ENCODE measurements around the gene XXYLT1.

The XXYLT1 gene

DNA sequence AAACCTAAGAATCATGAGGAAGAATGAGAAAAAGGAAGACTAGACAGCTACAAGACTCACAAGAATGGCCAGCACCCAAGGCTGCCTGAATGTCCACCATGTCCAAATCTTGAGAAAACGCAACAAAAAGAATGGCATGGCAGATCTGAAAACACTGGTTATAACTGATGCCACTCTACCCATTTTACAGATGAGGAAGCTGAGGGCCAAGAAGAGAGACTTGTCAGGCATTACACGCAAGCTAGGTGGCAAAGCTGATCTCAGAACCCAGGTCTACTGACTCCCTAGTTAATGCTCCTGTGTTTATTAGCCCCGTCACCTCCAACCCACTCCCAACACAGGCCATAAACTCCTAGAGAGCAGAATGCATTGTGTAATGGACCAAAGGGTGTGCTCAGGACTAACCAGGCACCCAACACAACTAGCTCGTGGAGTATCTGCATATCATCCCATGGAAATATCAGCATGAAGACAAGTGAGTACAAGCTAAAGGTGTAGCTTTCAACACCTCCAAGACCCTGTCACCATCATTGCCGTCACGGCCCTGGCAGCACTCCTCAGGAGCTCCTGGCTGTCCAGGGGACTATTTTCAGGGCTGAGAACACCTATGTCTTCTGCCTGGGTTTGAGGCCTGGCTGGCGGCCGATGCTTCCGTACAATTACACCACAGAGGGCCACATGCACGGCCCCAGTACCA, 111.7 kb downstream of the XXYLT1 start:
- peak overlapping the region; percentile 13 for H3K27ac Mint-ChIP-seq
- ATAC-seq, result no peak

DNA sequence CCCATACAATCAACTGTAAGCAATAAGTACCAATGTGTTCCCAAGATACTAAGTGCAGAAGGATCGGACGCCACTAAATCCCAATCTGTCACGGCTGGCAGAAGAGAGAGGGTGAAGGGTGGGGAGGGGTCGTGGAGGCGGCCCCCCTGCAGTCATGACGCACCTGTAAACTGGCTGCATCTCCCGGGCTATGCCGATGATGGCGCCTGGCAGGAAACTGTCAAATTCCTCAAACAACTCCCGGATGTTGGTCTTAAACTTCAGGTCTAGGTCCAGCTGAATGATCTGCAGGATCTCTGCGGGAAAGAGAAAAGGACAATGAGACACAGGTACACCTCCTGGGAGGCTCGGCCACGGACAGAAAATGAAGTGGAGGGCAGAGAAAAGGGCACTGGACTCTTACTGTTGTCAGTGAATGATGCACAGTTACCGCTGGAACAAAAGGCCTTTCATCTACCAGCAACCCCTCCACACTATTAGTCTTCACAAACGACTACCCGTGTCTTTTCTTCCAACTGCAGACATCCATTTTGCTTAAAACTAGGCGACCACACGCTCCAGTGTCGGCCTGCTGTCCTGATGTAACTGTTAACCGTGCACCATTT, 114.6 kb downstream of the XXYLT1 start:
- ATAC-seq, result no peak
- Mint-ChIP-seq H3K4me3 (no peak overlapping the region), H3K9me3 (no peaks in the 10 kb centered on the region), H3K36me3 (no peaks in the 10 kb centered on the region), H3K4me1 (peaks cover 14% of the 10 kb centered on the region), H3K27ac (no peak overlapping the region)
- DNase-seq (ENCODE audit: low spot score in 2 of 2), result no peak

More for the DNA sequence above, 111.7 kb downstream of the XXYLT1 start:
- Mint-ChIP-seq H3K4me3 (no peak overlapping the region), H3K36me3 (no peaks in the 10 kb centered on the region), H3K4me1 (peaks cover 33% of the 10 kb centered on the region), H3K9me3 (no peaks in the 10 kb centered on the region)
- no peak for DNase-seq (ENCODE audit: low spot score in 2 of 2)

DNA sequence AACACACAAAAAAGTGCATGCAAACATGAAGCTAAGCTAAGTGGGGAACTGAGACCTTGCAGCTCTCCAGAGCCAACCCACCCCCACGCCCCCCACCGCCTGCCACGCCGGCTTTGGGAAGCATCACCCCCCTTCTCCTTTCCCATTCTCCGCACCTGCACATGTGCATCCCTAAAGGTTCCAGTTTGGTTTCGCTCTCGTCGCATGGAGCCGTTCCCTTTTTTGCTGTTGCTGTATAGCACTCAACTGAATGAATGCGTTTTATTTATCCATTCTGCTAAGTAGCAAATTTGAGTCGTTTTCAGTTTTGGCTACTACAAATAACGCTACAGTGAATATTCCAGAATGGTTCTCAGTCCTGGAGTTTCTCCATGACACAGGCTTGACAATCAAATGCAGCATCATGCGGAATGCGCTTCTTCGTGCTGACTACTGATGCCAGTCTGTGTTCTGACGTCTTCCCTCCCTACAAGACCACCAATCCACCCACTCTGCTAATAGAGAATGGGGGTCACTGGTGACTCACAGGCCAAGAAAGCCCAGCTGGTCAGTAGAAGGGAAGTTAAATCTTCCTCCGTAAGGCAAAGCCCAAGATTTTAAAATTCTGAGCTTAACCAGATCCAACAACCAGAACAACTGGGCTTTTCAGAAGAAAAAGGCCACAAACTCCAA, 115.3 kb downstream of the XXYLT1 start:
- H3K4me3 Mint-ChIP-seq, result no peak overlapping the region
- no peak for ATAC-seq

DNA sequence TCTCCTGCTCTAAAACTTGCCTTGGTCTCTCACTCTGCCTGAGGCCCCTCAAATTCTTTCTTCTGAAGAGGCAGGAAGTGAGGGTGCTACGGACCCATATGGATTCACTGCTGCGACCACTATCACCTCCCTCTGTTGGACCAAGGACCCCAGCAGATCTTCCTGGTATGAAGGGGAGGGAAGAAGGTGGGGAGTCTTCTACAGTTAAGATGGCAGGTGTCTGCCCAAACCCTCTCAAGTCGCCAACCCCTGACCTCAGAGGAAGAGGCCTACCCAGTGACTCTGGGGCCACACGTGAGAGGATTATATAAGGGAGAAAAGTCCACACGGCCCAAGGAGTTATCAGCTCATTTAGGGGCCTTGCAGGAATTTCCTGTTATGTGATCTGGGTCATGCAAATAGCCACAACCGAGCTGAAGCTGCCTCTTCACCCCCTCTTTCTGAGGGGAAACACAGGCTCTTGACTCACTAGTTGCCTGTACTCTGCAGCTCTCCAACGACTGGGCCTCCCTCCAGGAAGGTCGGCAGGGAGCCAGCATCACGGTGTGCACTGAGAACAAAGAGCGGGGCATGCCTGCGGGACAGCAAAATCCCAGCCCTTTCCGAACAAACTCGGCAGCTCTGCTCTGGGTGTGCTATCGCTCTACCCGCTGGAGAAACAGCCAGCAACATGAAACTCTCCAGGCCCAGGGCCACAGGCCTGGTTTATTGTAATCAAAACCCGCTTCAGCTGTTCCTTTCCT, 116.0 kb downstream of the XXYLT1 start:
- H3K36me3 Mint-ChIP-seq, result no peaks in the 10 kb centered on the region
- no peak for DNase-seq (ENCODE audit: low spot score in 2 of 2)
- peak overlapping the region; percentile 74 for H3K27ac Mint-ChIP-seq
- peaks cover 25% of the 10 kb centered on the region for H3K4me1 Mint-ChIP-seq
- H3K9me3 Mint-ChIP-seq, result no peaks in the 10 kb centered on the region
- H3K4me3 Mint-ChIP-seq, result no peak overlapping the region
- ATAC-seq, result peak; percentile 58

More for the DNA sequence above, 115.3 kb downstream of the XXYLT1 start:
- no peak for DNase-seq (ENCODE audit: low spot score in 2 of 2)
- H3K9me3 Mint-ChIP-seq, result no peaks in the 10 kb centered on the region
- peaks cover 17% of the 10 kb centered on the region for H3K4me1 Mint-ChIP-seq
- no peaks in the 10 kb centered on the region for H3K36me3 Mint-ChIP-seq
- no peak overlapping the region for H3K27ac Mint-ChIP-seq

DNA sequence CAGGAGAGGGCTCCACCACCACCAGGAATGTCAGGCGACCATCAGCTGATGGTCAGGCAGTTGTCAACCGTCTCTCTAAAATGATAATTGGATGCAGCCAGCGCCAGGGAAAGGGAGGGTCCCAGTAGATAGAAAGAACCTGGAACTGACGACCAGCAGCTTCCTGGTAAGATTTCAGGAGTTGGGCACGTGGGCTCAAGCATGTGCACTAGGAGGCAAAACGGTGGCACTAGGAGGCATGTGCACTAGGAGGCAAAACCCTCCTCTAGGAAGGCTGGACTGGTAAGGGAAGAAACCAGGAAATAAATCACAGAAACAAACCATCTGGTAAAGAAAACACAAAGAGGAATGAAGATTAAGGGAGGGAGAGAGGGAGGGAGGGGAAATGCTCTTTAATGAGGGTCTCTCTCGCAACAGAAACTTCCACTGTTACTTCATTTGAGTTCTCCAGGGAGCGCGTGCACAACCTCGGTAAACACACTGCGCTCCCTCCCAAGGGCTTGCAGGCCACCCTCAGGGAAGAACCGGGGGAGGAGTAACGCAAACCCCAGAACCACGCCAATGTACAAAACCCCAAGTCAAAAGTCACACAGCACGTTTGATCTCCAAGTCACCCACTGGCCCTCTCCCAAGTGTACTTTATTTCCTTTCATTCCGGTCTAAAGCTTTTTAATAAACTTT, 116.7 kb downstream of the XXYLT1 start:
- Mint-ChIP-seq H3K9me3 (no peaks in the 10 kb centered on the region), H3K4me1 (peaks cover 25% of the 10 kb centered on the region), H3K36me3 (no peaks in the 10 kb centered on the region), H3K27ac (peak overlapping the region; percentile 74), H3K4me3 (no peak overlapping the region)
- no peak for ATAC-seq
- no peak for DNase-seq (ENCODE audit: low spot score in 2 of 2)

DNA sequence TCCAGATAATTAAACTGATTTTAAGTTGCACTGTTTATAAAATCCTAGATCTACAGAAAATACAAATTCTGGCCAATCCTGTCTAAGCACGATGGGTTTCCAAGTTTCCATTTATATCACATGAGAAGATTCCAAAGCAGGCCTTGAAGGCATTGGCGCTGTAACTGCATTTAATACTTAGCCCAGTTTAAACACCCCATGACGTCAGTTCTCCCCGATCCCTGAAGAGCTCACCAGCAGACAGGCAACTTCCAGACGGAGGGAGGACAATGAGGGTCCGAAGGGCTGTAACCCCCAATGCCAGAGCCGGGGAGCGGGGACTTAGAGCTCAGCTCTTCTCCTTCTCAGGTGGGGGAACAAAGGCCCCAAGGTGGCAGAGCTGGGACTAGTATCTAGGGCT, 117.3 kb downstream of the XXYLT1 start:
- Mint-ChIP-seq H3K36me3 (no peaks in the 10 kb centered on the region), H3K4me3 (no peak overlapping the region), H3K4me1 (peaks cover 25% of the 10 kb centered on the region), H3K27ac (peak overlapping the region; percentile 74), H3K9me3 (no peaks in the 10 kb centered on the region)
- ATAC-seq (no peak), DNase-seq (ENCODE audit: low spot score in 2 of 2) (no peak)

DNA sequence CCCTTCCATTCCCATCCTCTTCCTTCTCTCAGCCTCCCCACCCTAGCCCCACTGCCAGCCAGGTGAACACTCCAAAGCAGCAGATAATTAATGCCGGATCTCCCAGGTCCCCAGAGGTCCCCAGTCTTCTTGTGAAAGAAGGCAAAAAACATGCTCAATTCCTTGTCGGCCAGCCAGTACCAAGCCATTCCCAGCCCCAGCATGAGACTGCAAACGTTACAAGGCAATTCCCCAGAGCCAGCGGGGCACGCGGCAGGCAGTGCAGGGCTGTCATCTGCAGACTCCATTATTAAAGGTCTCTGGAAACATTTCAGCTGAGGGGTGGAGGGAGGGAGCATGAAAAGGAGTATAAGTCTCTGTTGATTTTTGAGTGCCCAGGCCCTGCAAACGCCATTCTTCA, 117.8 kb downstream of the XXYLT1 start:
- no peak for DNase-seq (ENCODE audit: low spot score in 2 of 2)
- H3K36me3 Mint-ChIP-seq, result no peaks in the 10 kb centered on the region
- peaks cover 27% of the 10 kb centered on the region for H3K4me1 Mint-ChIP-seq
- no peak for ATAC-seq
- no peak overlapping the region for H3K4me3 Mint-ChIP-seq
- no peaks in the 10 kb centered on the region for H3K9me3 Mint-ChIP-seq
- peak overlapping the region; percentile 52 for H3K27ac Mint-ChIP-seq

DNA sequence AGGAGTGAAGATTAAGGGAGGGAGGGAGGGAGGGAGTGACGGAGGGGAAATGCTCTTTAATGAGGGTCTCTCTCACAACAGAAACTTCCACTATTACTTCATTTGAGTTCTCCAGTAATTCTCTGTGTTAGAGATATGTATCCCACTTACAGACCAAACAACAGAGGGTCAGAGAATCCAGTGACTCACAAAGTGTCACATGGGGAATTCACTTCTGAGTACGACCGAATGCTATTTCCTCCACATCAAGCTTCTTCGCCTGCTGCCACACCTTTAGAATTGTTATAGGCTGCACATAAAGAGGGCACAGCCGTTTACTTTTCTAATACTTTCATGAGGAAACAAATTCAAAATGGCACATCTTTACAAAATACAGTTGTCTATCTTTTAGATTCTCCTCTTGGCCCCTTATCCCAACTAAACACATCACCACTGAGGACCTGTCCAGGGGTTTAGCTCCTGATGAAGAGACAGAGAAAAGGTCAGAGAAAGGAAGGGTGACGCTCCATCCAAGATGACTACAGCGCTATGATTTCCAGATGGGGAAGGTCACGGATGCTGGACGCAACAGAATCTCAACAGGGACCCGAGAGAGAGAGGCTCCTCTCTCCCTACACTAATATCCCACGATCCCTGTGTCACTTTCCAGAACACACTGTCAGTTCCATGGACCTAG, 119.0 kb downstream of the XXYLT1 start:
- H3K4me3 Mint-ChIP-seq, result no peak overlapping the region
- no peak overlapping the region for H3K27ac Mint-ChIP-seq
- no peaks in the 10 kb centered on the region for H3K9me3 Mint-ChIP-seq
- peaks cover 34% of the 10 kb centered on the region for H3K4me1 Mint-ChIP-seq
- ATAC-seq, result no peak
- no peaks in the 10 kb centered on the region for H3K36me3 Mint-ChIP-seq
- no peak for DNase-seq (ENCODE audit: low spot score in 2 of 2)

DNA sequence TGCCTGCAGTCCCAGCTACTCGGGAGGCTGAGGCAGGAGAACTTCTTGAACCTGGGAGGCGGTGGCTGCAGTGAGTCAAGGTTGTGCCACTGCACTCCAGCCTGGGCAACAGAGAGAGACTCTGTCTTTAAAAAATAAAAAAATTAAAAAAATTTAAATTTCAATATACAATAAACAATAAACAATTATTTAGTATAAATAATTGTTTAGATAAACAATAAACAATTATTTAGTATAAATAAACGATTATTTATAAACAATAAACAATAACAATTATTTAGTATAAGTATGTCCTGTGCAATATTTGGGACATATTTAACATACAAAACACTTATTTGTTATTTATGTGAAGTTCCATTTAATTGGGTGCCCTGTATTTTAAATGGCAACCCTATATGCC, 119.6 kb downstream of the XXYLT1 start:
- H3K27ac Mint-ChIP-seq, result peak overlapping the region; percentile 90
- ATAC-seq (no peak), DNase-seq (ENCODE audit: low spot score in 2 of 2) (no peak)
- no peaks in the 10 kb centered on the region for H3K9me3 Mint-ChIP-seq
- H3K4me3 Mint-ChIP-seq, result no peak overlapping the region
- H3K36me3 Mint-ChIP-seq, result no peaks in the 10 kb centered on the region
- peaks cover 34% of the 10 kb centered on the region for H3K4me1 Mint-ChIP-seq

DNA sequence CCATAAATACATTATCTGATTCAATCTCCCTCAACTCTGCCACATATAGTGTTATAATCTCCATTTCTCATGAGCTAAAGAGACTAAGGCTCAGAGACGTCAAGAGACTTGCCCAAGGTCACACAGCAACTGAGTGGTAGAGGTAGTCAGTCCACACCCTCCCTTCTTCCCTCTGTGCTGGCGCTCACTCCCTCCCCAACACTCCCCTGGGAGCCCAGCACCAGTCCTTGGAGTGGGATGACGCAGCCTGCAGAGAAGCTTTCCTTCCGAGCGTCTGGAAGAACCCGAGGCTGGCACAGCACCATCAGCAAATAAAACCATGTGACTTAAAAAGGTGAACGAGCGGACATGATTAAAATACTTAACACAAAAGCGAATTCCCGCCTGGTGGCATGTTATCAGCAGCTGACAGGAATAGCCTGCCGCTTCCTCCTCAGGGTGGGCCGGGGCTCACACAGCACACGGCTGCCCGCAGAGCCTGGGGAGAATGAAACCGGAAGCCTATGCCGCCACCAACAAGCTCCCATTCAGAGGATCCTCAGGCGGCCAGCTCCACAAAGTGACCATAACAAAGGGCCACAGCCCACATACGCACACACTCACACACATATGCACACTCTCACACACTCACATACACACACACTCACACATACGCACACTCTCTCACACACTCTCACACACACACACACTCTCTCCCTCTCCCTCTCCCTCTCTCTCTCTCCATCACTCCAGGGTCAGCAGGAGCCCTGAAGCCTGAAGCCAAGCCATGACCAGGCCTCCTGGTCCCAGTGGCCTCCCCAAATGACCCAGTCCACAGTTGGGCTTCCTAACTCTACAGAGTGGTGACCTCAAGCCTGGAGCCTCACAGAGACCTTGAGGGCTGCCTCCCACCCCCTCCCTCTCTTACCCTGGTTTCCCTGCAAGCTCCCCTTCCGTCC, 120.5 kb downstream of the XXYLT1 start:
- Mint-ChIP-seq H3K9me3 (no peaks in the 10 kb centered on the region), H3K4me1 (peaks cover 34% of the 10 kb centered on the region), H3K36me3 (no peaks in the 10 kb centered on the region), H3K4me3 (peak overlapping the region; percentile 70), H3K27ac (peak overlapping the region; percentile 90)
- ATAC-seq (peak; percentile 71), DNase-seq (ENCODE audit: low spot score in 2 of 2) (no peak)

DNA sequence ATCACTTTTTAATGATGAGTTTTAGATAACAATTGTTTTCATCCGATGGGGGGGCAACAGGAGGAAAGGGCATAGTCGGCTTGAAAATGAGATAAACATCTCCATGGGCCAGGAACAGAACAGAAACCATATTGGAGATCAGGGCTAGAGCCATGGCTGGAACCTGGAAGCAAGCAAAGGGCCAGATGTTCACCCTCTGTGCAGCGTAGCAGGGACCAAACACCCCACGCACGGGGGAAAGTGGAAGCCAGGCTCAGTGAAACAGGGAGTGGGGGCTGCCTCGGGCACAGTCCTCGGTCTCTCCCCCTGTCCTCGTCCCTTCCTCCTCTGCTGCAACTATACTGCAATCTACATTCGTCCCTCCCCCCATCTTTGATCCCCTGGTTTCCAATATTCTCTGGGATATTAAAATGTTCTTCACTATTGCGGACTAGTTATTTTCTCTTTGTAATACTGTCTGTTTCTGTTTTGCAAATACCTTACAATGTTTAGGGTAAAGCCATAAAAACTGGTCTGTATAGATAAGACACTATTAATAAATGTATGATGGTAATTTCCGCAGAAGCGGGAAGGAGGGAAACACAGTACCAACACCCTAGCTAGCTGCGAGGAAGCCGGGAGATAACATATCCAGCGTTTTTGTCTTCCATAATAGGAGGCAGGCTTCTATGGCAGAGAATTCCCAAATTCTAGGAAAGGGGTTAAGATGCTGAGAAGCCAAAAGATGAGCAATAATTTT, 121.5 kb downstream of the XXYLT1 start:
- ATAC-seq (no peak), DNase-seq (ENCODE audit: low spot score in 2 of 2) (no peak)
- Mint-ChIP-seq H3K9me3 (no peaks in the 10 kb centered on the region), H3K36me3 (no peaks in the 10 kb centered on the region), H3K27ac (peak overlapping the region; percentile 40), H3K4me1 (peaks cover 27% of the 10 kb centered on the region), H3K4me3 (peak overlapping the region; percentile 70)

DNA sequence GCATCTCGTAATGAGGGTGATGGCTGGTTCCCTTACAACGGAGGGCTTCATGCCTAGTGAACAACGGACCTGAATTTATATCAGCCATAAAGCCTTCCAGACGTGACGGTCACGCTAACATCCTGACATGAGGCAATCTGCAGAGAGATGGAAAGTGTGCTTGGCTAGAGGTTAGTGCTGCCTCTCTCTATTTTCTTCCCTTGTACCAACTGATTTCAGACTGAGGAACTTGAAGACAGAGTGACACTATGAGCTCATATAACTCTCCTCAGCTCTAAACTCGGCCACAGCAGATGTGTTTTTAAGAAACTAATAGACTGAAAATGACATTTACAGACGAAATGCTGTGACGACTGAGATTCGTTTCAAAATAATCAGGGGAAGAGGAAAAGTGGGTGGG, 122.4 kb downstream of the XXYLT1 start:
- Mint-ChIP-seq H3K27ac (peak overlapping the region; percentile 40), H3K4me3 (peak overlapping the region; percentile 70)

DNA sequence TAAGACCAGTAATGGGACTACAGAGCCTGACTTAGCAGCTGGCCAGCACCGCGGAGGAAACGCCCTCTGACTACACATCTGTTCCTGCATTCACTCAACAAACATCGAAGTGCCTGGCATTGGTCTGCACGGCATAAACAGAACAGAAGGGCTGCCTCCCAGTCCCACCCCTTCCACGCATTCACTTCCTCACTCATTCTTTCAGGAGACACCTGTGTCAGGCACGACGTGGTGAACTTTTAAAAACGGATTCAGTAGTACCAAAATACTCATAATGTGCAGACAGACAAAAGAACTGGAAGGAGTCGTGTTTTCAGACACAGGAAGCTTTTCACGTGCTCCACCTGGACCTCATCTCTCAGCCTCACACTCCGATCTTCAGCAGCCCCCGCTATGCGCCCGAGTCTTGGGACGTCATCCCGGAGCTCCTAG, 123.3 kb downstream of the XXYLT1 start:
- ATAC-seq (peak; percentile 86), DNase-seq (ENCODE audit: low spot score in 2 of 2) (no peak)
- Mint-ChIP-seq H3K9me3 (no peaks in the 10 kb centered on the region), H3K4me1 (peaks cover 20% of the 10 kb centered on the region), H3K36me3 (no peaks in the 10 kb centered on the region), H3K4me3 (peak overlapping the region; percentile 70), H3K27ac (peak overlapping the region; percentile 74)

More for the DNA sequence above, 122.4 kb downstream of the XXYLT1 start:
- H3K9me3 Mint-ChIP-seq, result no peaks in the 10 kb centered on the region
- peaks cover 20% of the 10 kb centered on the region for H3K4me1 Mint-ChIP-seq
- no peak for ATAC-seq
- no peaks in the 10 kb centered on the region for H3K36me3 Mint-ChIP-seq
- no peak for DNase-seq (ENCODE audit: low spot score in 2 of 2)
